HG03139 (cell line): ENCODE results near the gene WDR70.
"Not testable (repeated sequence)": the region's sequence is repeated elsewhere in the genome, so short reads cannot be mapped to it uniquely, and the experiment has no call there.

Source experiments
- ATAC-seq: cut with Tn5 transposase; IDR thresholded peaks from one replicate; pipeline ENCODE4 v1.9.1; 2021; ENCODE audit not compliant: unreplicated experiment

Gene WDR70

DNA sequence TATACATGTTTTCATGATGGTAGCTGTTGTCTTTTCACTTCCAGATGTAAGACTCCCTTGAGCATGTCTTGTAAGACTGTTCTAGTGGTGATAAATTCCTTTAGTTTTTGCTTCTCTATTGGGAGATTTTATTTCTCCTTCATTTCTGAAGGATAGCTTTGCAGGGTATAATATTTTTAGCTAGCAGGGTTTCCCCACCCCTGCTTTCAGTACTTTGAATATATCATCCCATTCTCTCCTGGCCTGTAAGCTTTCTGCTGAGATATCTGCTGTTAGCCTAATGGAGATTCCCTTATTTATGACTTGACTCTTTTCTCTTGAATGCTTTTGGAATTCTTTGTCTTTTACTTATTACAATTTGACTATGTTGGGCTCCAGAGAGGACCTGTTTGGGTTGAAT is 249.8 kb downstream of the WDR70 start:
- ATAC-seq: no peak

DNA sequence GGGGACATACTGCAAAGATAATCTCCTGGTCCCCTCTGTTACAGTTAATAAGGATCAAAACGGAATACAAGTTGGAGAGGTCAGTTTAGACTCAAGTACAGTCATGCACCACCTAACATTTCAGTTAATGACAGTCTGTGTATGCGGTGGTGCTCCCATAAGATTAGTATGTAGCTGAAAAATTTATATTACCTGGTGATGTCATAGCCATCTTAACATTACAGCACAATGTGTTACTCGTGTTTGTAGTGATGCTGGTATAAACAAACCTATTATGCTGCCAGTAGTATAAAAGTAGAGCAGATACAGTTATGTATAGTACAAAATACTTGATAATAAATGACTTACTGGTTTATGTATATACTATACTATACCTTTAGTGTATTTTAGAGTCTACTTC is 252.8 kb downstream of the WDR70 start:
- ATAC-seq: no peak

DNA sequence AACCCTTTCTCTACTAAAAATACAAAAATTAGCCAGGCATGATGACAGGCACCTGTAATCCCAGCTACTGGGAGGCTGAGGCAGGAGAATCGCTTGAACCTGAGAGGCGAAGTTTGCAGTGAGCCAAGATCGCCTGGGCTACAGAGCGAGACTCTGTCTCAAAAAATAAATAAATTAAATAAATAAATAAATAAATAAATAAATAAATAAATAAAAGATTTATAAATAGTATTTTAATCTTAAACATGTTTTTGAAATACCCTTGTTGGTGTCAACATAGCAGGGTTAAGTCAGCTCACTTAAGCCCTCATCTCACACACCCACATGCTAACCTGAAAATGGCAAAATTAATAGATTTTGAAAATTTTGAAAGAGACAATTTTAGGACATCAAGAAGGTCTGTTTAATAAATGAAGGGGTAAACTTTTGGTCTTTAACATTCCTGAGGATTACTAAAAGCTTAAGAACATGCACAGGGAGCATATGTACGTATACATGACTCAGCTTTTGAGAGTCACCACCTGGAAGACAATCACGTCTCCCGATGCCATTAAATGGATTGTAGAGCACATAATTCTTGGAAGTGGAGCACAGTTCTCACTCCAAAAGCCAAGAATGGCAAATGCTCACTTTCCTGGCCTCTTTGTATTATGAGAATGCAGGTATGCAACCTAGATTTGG is 258.2 kb downstream of the WDR70 start:
- no peak for ATAC-seq

DNA sequence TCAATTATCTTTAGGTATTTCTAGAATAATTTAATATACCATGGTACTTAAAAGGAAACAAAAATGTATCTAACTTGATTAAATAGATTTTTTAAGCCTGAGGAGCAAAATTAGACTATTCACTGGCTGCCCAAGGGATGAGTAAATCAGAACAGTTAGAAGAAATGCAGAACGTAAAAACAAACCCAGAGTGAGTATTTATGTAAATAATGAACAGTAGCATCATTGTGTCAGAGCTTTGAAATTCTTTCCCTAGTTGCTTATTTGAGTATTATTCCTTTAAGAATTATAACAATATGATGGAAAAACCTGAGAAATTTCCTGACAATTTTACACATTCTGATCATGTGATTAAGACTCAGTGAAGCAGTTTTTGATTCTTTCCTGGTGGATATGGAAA is 259.8 kb downstream of the WDR70 start:
- no peak for ATAC-seq

DNA sequence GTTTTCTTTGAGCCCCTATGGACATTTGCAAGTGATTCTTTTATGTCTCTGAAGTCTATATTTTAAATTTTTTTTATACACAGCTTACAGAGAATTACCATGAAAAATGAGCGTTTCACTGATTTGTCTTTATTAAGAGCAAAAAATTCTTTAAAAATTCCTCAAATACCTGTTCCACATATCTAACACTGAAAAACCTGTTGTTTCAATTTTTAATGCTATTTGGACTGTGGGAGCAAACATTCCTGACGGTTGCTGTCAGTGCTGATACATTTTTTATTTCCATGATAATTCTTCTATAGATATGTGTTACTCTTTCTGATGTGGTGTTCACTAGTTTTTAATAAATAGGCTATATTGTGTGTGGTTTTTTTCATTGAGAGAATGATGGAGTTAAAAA is 261.0 kb downstream of the WDR70 start:
- no peak for ATAC-seq

DNA sequence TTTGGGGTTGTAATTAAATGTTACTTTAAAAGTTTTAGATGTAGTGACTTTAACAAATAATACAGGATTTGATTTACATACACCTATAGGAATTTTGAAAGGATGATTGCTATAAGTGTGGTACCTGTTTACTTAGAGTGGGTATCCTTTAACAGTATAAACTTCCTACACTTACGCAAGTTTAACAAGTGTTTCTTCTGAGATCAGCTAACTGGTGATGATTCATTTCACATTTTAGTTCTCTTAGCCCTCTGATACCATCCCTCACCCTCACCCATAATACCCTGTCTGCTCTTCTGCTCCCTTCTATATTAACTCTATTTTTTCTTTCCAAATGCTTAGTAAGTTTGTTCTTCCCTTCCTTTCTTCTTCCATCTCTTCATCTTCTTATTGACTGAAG is 262.8 kb downstream of the WDR70 start:
- no peak for ATAC-seq

DNA sequence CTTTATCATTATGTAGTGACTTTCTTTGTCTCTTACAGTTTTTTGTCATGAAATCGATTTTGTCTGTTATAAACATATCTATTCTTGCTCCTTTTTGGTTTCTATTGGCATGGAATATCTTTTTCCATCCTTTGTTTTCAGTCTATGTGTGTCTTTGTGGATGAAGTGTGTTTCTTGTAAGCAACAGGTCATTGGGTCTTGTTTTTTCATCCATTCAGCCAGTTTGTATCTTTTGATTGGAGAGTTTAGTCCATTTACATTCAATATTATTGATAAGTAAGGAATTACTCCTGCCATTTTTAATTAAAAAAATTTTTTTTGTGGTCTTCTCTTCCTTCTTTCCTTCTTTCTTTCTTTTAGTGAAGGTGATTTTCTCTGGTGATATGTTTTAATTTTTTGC is 266.6 kb downstream of the WDR70 start:
- ATAC-seq: no peak

DNA sequence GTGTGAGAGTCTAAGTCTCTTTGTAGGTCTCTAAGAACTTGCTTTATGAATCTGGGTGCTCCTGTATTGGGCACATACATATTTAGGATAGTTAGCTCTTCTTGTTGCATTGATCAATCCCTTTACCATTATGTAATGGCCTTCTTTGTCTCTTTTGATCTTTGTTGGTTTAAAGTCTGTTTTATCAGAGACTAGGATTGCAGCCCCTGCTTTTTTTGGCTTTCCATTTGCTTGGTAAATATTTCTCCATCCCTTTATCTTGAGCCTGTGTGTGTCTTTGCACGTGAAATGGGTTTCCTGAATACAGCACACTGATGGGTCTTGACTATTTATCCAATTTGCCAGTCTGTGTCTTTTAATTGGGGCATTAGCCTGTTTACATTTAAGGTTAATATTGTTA is 275.4 kb downstream of the WDR70 start:
- not testable (repeated sequence) for ATAC-seq

DNA sequence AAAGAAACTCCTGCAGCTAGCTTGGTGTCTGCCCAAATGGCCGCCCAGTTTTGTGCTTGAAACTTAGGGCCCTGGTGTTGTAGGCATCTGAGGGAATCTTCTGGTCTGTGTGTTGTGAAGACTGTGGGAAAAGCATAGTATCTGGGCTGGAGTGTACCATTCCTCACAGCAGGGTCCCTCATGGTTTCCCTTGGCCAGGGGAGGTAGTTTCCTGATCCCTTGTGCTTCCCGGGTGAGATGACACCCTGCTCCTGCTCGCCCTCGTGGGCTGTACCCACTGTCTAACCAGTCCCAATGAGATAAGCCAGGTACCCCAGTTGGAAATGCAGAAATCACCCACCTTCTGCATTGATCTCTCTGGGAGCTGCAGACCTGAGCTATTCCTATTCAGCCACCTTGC is 277.9 kb downstream of the WDR70 start:
- ATAC-seq: no peak

DNA sequence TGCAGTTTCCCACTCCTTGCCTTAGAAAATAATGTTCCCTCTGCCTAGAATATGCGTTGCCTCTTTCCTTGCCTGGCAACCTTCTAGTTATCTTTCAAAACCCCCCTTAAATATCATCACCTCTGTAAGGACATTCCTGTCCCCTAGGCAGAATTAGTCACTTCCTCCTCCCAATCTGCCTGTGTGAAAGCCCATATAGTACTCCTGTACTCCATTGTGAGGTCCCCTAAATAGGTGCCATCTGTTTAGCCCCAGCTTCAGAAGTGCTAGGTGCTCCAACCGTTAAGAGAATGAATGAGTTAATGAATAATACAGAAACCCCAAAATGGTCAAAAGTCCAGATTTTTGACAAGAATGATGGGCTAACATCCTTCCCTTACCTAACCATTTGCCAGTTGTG is 279.3 kb downstream of the WDR70 start:
- ATAC-seq: peak; percentile 67

DNA sequence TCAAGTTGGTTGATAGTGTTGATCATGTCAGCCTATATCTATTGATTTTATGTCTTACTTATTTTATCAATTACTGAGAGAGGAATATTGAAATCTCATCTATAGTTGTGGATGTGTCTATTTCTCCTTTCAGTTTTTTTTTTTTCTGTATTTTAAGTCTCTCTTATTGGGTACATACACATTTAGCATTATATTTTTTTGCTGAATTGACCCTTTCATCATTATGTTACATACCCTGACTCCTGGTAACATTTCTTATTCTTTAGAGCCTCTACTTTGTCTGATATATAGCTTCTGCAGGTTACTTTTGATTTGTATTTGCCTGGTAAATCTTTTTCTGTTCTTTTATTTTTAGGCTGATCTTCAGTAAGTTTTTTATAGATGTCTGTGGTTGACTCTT is 281.2 kb downstream of the WDR70 start:
- ATAC-seq: no peak

DNA sequence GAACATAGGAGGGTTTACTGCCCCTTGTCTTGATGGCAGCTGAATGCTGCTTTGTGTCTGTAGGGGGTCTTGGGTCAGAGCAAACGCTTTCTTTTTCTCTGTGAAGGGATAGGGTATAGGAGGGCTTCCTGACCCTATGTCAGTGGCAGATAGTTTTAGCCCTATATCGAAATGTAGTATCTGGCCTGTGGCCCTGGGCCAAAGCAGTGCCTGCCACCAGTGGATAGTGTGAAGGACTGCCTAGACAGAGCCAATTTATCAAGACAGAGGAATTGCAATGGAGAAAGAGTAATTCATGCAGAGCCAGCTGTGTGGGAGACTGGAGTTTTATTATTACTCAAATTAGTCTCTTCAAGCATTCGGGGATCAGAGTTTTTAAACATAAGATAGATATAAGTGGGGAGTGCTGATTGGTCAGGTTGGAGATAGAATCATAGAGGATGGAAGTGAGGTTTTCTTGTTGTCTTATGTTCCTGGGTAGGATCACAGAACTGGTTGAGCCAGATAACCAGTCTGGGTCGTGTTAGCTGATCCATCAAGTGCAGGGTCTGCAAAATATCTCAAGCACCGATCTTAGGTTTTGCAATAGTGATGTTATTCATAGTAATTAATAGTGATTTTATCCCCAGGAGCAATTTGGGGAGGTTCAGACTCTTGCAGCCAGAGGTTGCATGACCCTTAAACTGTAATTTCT is 282.3 kb downstream of the WDR70 start:
- ATAC-seq: no peak

DNA sequence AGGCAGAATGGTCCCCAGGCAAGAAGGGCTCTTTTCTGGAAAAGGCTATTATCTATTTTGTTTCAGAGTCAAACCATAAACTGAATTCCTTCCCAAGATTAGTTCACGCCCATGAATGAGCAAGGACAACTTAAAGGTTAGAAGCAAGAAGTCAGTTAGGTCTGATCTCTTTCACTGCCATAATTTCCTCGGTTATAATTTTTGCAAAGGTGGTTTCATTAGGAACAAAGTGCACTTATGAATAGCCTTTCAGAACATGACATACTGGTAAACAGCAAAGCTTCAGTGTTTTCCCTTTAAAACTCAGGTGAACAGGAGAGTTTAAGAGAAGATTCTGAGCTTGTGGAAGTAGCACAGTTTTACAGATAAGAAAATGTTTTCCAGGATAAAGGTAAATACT is 282.8 kb downstream of the WDR70 start:
- ATAC-seq: no peak

DNA sequence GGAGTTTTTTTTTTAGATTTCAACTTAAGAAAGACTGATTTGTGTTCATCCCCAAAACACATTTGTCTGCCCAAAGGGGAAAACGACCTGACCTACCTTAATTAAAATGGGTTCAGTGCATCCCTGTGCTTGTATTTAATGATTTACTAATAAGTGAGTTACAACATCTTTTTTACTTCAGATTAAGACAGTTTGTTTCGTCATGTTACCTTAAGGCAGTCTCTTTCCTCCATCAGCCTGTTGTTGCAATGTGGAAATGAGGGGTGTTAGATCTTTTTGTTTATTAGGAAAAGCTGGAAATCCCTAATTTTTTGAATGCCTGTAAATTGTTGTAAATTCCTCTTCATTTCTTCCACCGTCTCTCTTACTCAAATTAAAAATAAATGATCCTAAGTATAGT is 283.2 kb downstream of the WDR70 start:
- no peak for ATAC-seq

DNA sequence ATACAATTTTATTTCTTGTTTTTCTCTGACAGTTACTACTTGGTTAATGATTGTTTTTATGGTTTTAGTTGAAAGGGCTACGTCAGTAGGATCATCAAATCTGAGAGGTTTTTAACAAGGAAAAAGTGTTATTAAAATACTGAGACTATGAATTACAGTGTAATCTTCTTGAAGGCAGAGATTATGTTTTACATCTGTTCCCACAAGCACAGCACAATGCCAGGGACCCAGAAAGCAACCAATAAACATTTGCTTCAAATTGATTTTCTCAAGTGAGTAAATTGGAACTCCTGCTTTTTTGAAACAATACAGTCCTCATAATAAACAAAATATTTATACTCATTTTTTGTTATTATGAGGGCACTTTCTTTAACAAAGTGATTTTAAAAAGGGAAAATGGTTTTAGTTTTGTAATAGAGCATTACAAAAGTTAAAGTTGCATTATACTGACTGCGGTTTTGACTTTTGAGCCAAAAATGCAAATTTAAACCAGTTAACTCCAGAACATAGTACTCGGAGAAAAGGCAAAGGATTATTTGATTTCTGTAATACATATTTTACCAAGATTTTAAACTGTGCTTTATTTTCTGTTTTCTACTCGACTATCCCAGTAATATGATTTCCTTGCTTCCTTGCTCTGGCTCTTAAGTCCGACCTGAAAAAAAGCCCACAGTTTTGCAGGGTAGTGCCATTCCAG is 283.8 kb downstream of the WDR70 start:
- ATAC-seq: no peak

DNA sequence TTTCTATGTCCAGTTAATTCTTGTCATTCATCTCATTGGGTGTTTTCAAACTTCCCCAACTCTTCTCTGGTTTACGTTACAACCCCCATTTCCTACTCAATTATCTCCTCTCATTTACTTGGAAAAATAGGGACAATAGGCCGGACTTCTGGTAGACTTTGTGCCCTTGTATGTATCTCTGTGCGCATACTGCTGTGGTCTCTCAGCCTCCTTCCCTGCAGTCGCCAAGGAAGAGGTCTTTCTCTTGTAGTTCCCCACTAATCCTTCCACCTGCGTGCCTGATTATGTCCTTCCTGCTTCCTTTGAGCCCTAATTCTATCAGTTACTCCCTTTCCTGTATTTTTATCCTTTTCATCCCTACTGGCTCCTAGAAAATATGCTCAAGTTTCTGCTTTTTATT is 284.4 kb downstream of the WDR70 start:
- no peak for ATAC-seq

DNA sequence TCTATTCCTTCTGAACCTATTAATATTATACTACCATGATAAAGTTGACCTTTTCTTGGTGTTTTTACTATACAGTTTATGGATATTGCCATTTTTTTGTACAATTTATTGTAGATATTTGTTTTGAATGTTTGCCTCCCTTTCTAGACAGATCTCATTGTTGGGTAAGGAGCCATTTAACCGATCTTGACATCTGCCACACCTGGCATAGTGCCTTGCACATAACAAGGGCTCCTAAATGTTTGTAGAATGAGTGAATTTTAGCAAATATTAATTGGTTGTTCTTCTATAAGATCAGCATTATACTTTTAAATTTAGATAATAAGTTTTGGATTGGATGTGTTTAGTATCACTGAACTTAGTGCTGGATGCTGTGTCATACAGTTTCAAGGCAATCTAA is 285.4 kb downstream of the WDR70 start:
- ATAC-seq: no peak

DNA sequence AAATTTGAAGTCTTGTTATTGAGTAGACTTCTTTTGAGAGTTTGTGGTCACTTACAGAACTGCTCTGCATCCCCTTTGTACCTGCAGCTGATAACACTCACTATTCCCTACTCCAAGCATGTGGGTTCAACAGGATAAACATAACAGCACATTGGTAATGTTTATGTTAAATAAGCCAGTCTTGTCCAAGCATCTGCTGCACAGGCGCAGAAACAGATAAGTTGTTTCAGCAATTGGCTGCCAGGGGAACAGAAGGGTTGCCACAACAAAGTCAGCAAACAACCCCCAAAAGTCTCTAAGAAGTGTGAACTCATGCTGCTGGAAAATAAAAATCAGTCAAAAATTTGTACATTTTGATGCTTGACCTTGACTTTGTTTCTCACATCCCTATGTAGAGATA is 286.2 kb downstream of the WDR70 start:
- ATAC-seq: no peak

DNA sequence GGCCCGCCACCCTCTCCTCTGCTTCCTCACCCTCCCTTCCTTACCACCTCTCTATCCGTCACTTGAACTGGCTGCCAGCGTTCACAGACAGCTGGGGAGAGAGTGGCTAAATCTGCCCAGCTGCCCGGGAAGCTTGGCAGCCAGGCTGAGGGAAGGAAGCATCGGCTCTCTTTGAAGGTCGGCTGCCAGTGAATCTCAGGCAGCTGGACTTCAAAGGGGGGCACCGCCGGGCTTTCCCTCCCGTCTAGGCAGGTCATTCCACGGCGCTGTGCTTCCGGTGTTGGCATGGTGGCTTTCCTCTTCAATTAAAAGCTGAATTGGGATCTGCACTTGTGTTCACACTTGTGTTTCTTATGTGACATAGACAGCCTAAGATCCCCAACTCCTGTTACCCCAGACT is 286.8 kb downstream of the WDR70 start:
- no peak for ATAC-seq

DNA sequence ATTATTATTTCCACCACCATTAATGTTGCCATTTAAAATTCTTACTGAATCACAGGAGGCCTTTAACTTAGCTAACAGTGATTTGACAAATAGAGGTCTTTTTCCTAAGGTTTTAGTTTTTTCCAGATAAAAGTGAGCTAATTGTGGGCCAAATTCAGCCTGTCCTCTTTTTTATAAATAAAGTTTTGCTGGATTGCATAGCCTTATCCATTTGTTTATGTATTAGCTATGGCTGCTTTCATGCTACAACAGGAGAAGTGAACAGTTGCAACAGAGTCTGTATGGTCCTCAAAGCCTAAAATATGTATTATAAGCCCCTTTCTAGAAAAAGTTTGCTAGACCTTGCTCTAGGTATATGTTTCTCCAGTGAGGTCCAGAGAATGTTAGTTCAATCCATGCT is 288.3 kb downstream of the WDR70 start:
- no peak for ATAC-seq

DNA sequence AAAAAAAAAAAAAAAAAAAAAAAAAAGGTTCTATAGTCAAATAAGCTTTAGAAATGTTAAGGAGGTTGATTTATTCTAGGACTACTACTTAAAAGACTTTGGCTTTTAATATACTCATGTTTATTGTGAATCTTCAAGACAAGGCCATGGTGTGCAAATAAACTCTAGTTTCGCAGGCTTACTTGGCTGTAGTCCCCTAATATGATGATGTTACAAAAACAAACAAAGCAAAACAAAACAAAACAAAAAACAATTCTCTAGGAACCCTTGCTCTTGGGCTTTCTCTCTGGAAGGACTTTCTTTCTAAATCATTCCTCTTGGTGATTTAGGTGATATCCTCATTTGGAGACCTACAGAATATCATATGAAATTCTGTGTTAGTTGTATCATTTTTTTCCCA is 288.7 kb downstream of the WDR70 start:
- no peak for ATAC-seq

DNA sequence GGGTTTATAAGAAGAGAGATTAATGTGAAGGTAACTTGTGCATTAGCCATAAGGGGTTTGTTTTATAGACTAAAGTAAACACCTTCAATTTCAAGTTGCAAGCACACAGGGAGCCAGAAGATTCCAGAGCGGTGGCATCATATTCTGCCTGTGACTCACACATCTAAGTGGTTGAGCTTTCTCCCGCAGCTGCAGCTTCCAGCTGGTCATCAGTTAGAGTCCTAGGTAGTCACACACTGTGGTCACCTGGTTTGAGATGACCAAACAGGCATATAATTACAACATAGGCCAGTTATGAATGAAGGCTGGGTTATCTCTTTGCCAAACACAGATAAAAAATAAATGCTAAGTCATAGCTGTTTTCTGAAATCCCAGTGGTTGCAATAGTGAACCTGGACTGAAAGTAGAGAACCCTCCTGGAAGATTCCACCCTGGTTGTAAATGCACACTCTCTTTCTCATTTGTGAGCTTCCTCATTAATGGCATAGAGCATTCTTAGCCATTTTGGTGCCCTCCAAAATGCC is 289.5 kb downstream of the WDR70 start:
- no peak for ATAC-seq
